Stomach (tissue), 4 donors: ENCODE results near the gene BZW1.

Source experiments
- EP300 ChIP-seq: sonication (generic); formaldehyde crosslinking; IDR thresholded peaks from one replicate; pipeline ENCODE4 v1.6.1; 2017; ENCODE audit warnings: antibody characterized with exemption
- POLR2A ChIP-seq, 4 donors: fragments of 450-650 bp; IDR thresholded peaks; one replicate each; pipeline ENCODE4 v1.6.1; 2016; ENCODE audit warnings: antibody characterized with exemption in 4 of 4, control low read depth in 2 of 4, mild to moderate bottlenecking in 1 of 4, moderate library complexity in 1 of 4
- POLR2AphosphoS5 ChIP-seq, 3 donors: sonication (generic); formaldehyde crosslinking; IDR thresholded peaks; one replicate each; pipeline ENCODE4 v1.6.1; 2016; ENCODE audit warnings: antibody characterized with exemption in 3 of 3
- TF ChIP-seq, protein P1 (sequence below), 7 experiments: fragments of 450-650 bp in 4 of 7; fragments of 200-600 bp in 3 of 7; sonication (generic) in 3 of 7; IDR thresholded peaks; one replicate each; pipeline ENCODE4 v1.5.1; 2016 to 2019; ENCODE audit warnings: antibody characterized with exemption in 7 of 7, control low read depth in 2 of 7, mild to moderate bottlenecking in 1 of 7

DNA sequence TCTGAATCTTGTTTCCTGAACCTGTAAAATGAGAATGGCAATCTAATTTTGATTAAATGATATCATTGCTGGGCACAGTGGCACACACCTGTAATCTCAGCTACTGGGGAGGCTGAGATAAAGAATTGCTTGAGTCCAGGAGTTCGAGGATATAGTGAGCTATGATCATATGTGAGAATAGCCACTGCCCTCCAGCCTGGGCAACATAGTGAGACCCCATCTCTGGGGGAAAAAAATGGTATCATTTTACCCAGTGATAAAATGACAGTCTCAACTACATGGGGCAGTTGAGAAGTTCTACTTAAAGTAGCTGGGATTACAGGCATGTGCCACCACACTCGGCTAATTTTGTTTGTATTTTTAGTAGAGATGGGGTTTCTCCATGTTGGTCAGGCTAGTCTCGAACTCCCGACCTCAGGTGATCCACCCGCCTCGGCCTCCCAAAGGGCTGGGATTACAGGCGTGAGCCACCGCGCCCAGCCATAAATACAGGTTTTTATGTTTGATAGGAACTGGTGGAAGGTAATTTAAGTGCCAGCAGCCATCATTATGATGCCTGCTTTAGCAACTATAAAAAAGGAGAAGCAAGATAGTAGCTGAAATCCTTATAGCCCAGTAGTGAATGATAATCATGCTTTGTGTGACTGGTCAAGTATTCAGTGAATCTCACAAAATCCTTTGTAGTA, 17.0 kb downstream of the BZW1 start:
- TF ChIP-seq, protein P1, sequence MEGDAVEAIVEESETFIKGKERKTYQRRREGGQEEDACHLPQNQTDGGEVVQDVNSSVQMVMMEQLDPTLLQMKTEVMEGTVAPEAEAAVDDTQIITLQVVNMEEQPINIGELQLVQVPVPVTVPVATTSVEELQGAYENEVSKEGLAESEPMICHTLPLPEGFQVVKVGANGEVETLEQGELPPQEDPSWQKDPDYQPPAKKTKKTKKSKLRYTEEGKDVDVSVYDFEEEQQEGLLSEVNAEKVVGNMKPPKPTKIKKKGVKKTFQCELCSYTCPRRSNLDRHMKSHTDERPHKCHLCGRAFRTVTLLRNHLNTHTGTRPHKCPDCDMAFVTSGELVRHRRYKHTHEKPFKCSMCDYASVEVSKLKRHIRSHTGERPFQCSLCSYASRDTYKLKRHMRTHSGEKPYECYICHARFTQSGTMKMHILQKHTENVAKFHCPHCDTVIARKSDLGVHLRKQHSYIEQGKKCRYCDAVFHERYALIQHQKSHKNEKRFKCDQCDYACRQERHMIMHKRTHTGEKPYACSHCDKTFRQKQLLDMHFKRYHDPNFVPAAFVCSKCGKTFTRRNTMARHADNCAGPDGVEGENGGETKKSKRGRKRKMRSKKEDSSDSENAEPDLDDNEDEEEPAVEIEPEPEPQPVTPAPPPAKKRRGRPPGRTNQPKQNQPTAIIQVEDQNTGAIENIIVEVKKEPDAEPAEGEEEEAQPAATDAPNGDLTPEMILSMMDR (IDR thresholded peaks at IDR 0.05), result no peak
- TF ChIP-seq POLR2AphosphoS5 (IDR thresholded peaks at IDR 0.05) (no peak), POLR2A (IDR thresholded peaks at IDR 0.05) (no peak), EP300 (no peak)
